Putamen (tissue), 1 donor: ENCODE measurements around the gene MAPT.
"Not testable (repeated sequence)": the region's sequence is repeated elsewhere in the genome, so short reads cannot be mapped to it uniquely, and the experiment has no call there.

Source experiments
- DNase-seq: peaks from one replicate; pipeline ENCODE4 v3.0.0-alpha.2; 2016; ENCODE audit warnings: low spot score

The MAPT gene

DNA sequence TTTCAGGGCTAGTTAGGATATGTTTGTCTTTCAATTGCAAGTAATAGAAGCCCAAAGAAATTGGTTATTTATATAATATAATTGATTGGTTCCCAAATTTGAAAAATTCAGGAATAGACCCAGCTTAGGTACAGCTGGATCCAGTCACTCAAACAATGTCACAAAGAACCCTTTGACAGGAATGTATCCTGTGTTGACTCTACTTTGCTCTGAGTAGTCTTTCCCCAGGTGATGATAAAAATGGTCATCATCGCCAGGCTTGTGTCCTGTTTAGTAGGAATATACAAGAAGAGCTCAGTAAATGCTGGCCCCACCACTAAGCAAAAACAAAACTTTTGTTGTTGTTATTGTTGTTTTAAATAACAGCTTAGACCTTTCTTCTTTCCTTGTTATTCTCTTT is 35.0 kb downstream of the MAPT start:
- DNase-seq: no peak

DNA sequence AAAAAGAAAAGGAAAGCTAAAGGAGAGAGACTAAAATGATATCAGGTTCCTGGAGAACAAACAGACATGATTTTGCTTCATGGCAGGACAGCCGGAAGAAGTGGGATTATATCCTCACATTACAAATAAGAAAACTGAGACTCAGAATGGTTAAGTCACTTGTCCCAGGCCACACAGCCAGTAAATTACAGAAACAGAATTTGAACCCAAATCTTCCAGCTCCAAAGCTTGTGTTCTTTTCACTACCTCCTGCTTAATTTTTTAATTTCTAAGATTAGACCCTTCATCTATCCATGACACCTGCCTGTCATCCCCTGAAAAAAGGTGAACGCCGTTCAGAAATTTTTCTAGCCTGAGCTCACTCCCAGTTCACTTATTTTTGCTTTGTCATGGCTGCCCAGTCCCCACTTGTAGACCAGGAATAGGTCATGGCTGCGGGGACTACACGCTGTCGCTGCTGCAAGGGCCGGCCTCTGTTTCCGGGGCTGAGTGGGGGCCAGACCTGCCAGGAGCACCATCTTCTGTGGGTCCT is 36.1 kb downstream of the MAPT start:
- DNase-seq: no peak

- no peak for DNase-seq
Measured at GRCh38 chr17:45931677-45932076, 37.3 kb downstream of the MAPT start.

DNA sequence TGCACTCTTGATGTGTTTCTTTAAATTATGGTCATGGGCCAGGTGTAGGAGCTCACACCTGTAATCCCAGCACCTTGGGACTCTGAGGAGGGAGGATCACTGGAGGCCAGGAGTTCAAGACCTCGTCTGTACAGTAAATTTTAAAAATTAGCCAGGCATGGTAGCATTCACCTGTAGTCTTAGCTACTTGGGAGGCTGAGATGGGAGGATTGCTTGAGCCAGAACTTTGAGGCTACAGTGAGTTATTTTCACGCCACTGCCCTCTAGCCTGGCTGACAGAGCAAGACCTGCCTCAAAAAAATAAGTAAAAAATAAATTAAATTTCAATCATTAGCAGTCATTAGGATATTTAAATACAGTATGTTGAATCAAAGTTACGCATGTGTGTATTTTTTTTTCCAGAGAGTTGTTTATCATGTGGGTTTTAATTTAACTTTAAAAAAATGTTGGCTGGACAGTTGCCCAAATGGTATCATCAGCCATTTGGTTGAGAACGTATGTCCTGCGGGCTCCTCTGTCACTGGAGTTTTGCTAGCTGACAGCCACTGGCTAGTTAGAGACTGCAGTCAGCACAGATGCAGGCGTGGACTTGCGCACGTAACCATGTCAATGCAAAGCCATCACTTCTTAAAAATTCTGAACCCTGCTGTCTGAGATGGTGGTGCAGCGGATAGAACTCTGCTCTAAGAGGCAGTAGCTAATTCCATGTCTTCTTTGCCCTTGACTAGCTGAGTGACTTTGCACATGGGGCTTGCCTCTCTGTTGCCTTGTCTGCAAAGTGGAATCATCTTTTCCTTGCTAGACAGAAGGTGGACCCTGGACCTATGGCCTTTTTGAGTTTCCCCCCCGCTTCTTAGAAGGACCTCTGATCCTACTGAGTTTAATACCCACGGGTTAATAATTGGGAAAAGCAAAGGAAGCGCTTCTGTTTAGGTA is 40.0 kb downstream of the MAPT start:
- no peak for DNase-seq

GRCh38 chr17:45935197-45935709 is 40.9 kb downstream of the MAPT start:
- DNase-seq: no peak

- no peak for DNase-seq
Measured at GRCh38 chr17:45935710-45936509, 41.6 kb downstream of the MAPT start.

DNA sequence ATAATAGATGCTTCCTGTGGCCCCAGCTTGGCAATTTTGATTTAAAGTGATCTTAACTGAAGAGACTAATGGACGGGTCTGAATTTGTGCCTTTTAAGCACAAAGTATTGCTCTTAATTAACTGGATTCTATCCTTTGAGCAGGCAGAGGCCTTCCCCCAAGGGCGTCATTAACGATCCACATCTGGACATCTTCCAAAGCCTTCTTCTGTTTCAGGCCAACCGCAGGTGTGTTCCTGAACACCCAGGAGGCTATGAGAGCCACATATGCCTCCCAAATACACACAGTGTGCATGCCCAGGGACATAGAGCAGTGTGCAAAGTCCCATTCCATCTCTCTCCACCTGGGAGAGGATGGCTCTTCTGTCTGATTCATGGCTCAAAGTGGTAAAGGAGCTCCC is 42.3 kb downstream of the MAPT start:
- DNase-seq: no peak

GRCh38 chr17:45937186-45937585 is 42.8 kb downstream of the MAPT start:
- DNase-seq: not testable (repeated sequence)

DNA sequence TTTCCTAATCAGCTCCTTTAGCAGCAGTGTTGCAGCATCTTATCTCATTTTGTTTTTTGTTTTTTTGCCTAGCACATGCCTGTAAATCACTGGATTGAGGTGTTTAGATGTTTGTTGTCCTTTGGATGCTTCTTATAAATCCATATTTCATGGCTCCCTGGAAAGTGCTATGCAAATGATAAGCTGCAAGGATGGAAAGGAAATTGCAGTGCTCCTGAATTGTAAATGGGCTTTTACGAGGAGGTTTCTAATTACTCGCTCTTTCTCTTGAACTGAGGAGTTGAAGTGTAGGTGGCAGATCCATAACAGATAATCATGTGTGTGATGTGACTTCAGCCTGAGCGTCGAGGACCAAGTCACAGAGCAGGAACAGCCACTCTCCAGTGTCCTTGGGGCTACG is 45.0 kb downstream of the MAPT start:
- DNase-seq: no peak

DNA sequence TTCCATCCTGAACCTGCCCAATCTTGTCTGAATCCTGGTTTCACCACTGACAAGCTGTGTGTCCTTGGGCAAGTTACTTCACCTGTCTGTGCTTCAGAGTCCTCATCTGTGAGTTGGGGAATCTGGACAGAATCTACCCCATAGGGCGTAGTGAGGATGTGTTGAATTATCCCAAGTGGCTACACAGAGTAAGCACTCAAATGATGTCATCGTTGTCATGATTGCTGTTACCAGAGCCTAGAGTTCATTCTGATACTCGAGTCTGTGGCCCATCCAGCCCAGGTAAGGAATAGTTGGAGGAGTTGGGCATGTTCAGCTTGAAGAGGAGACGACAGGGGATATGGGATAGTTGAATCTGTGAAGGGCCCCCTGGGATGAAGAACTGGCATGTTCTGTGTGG is 45.9 kb downstream of the MAPT start:
- no peak for DNase-seq

GRCh38 chr17:45940826-45941225 is 46.5 kb downstream of the MAPT start:
- peak; percentile 85 for DNase-seq

- DNase-seq: no peak
Measured at GRCh38 chr17:45941395-45941794, 47.0 kb downstream of the MAPT start.

DNA sequence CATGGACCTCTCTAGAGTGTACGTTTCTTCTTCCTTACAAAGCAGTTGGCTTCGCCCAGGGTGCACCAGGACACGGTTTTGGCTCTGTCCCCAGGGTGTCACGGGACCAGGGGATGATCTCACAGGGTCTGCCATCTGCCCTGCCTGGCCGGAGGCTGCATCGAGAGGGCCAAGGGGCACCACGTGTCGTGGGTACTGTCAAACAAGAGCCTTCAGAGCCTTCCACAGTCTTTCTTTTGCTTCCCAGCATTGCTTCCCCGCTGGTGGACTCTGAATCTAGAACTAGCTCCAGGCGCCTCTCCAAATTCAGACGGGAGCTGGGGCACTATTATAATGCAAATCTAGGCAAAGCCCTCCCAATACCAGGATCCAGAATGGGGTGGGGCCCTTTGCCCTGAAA is 47.9 kb downstream of the MAPT start:
- peak; percentile 98 for DNase-seq

- DNase-seq: peak; percentile 89
Measured at GRCh38 chr17:45946841-45947256, 52.5 kb downstream of the MAPT start.

- DNase-seq: no peak
Measured at GRCh38 chr17:45948498-45948880, 54.1 kb downstream of the MAPT start.

DNA sequence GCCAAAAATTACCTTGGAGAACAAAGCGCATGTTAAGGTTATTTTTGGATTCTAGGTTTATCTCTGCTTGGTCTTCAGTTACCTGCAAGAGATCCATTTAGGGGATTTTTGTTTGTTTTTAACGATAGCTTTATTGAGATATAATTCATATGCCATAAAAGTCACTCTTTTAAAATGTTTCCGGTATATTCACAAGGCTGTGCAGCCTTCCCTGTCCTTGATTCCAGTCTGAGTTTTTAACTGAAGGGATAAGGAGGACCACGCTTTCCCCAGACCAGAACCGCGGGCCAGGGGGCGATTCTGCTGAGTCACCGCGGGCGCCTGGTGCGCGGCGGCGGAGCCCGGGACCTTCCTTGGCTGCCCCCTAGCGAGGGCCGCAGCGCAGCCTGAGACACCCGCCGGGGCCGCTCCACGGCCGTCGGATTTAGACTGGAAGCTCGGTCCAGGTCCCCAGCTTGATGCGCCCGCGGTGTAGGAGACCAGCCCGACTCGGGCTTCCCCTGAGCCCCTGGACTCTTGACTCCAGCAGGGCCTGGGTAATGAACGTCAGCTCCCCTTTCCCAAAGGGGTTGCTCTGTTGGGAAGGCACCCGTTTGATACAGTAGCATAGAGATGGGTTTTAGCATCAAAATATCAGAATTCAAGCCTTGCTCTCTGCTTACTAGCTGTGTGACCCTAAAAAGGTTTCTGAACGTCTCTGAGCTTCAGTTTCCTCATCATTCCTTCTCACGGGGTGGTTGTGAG is 54.7 kb downstream of the MAPT start:
- DNase-seq: peak; percentile 74

DNA sequence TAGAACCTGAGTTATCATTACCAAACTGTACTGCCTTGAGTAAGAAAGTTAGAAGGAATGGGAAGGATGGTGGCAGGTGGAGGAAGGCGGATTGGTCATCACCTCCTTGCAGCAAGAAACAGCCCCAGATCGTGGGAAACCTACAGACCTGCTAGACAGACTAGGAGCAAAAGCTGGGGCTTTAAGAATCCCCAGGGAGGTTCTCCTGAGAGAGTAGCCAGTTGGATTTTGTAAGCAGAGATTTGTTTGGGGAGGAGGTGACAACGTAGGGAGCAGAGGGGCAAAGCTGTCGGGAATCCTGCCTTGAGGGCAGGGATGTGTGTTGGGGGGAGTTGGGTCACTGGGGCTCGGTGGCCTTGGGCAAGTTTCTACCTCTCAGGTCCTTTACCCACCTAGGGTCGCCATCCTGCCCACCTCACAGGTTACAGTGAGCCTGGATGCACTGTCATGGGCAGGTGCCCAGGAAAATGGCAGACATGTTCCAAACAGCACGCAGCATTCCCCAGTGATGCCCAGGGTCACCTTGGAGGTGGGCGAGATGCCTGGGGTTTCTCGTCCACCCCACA is 55.5 kb downstream of the MAPT start:
- DNase-seq: no peak

DNA sequence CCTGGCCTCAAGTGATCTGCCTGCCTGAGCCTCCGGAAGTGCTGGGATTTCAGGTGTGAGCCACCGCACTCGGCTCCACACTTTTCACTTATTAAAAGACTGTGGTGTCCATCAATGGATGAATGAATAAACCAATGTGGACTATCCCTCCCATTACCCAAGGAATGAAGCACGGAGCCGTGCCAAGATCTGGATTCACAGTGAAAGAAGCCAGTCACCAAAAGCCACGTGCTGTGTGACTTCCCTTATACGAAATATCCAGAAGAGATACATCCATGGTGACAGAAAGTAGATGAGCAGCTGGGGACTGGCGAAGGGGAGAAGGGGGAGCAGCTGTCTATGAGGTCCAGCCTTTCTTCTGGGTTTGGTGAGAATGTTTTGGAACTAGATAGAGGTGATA is 56.5 kb downstream of the MAPT start:
- DNase-seq: peak; percentile 54

DNA sequence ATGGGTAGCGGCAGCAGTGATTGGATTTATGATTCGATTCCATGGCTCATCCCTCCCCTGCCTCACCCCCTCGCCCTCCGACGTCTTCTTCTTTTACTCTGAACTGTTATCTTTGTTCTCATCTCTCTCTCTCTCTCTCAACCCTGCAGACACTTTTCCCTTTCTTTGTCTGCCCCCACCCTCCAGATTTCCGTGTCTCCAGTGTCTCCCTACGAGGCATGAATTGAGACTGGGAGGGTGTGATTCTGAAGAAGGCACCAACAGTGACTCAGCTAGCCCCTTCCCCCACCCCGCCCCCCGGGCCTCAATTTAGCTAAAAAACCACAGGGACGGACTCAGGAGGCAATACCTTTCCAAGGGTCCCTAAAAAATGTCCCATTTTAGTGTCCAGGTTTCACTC is 57.0 kb downstream of the MAPT start:
- DNase-seq: no peak

GRCh38 chr17:45951941-45952340 is 57.6 kb downstream of the MAPT start:
- DNase-seq: no peak

GRCh38 chr17:45952814-45953320 is 58.5 kb downstream of the MAPT start:
- no peak for DNase-seq
